ENCODE data around the gene FRMD4A. TPM values are rescaled to one million over a fixed set of nuclear protein-coding genes. Genes with fewer than 3 reads are reported as not detected.

Gene FRMD4A
- total and polyA plus RNA-seq, 2 of the 4 experiments (the other 2 are of a cell fraction), result 30.3 to 68.8 TPM

GRCh38 chr10:13671904-13672303, 658.8 kb downstream of the FRMD4A start:
- intact Hi-C loops (cut with micrococcal nuclease), result no loop called here
- H3K4me1 ChIP-seq (ENCODE audit: control insufficient read depth, insufficient read depth, low read length), result peaks cover 6% of the 10 kb centered on the region; the same call in 1 of the 2 replicates
- H4K20me1 ChIP-seq (ENCODE audit: insufficient read depth, low read length), result peaks cover 3% of the 10 kb centered on the region; the same call in 1 of the 2 replicates
- no peak overlapping the region for H3K56ac ChIP-seq (ENCODE audit: extremely low read depth, insufficient read depth, low read length)
- no peak overlapping the region for H2BK5ac ChIP-seq (ENCODE audit: low read depth, low read length, poor library complexity, severe bottlenecking)
- H3K79me1 ChIP-seq (ENCODE audit: low read depth in 1 of 2, low read length in 2 of 2), result peaks cover 14 to 67% of the 10 kb centered on the region in 2 experiments; a peak in 3 of 4 replicates
- H3K9me3 ChIP-seq (ENCODE audit: control insufficient read depth, insufficient read depth, low read length), result no peaks in the 10 kb centered on the region
- H4K5ac ChIP-seq (ENCODE audit: low read depth, low read length), result no peak overlapping the region; the same call in 1 of the 2 replicates
- no peak for ATAC-seq (ENCODE audit: low read depth)
- H3K4me2 ChIP-seq (ENCODE audit: low read depth, low read length), result no peak overlapping the region
- DNase-seq, result no peak
- no peak overlapping the region for H3K27ac ChIP-seq (ENCODE audit: insufficient read depth, low read length)
- dilution Hi-C loops (cut with HindIII; ENCODE audit: low sequenced_read_pairs, unreplicated experiment), result no loop called here
- H3K18ac ChIP-seq (ENCODE audit: low read depth, low read length), result no peak overlapping the region
- H3K23ac ChIP-seq (ENCODE audit: low read depth, low read length), result peak overlapping the region; percentile 6; the same call in 1 of the 2 replicates
- no peak overlapping the region for H2AFZ ChIP-seq (replicated peaks; ENCODE audit: low read length, poor library complexity)
- TF ChIP-seq ELK1 (IDR thresholded peaks at IDR 0.05; ENCODE audit: borderline replicate concordance, low read depth, low read length), result no peak
- no peak for TF ChIP-seq MXI1 (IDR thresholded peaks at IDR 0.05; ENCODE audit: borderline replicate concordance, low read depth, low read length)
- no peak for TF ChIP-seq SMC3 (IDR thresholded peaks at IDR 0.05; ENCODE audit: low read depth, low read length)
- TF ChIP-seq CHD1 (IDR thresholded peaks at IDR 0.05; ENCODE audit: low read depth, low read length), result no peak
- no peak for TF ChIP-seq RAD21 (IDR thresholded peaks at IDR 0.05; ENCODE audit: low read length)
- TF ChIP-seq POLR2A (IDR thresholded peaks at IDR 0.05; ENCODE audit: low read depth, low read length), result no peak
- no peak for TF ChIP-seq MAZ (IDR thresholded peaks at IDR 0.05; ENCODE audit: borderline replicate concordance, low read depth, low read length)
- TF ChIP-seq MAFK (IDR thresholded peaks at IDR 0.05; ENCODE audit: low read depth, low read length), result no peak
- no peak for TF ChIP-seq FOS (IDR thresholded peaks at IDR 0.05; ENCODE audit: low read depth, low read length)
- no peak for TF ChIP-seq CTCF (conservative IDR thresholded peaks at IDR 0.05; ENCODE audit: low read depth, low read length)
- no peak for TF ChIP-seq CEBPB (IDR thresholded peaks at IDR 0.05; ENCODE audit: low read depth, low read length)
- no peak for TF ChIP-seq NFE2L2 (IDR thresholded peaks at IDR 0.05; ENCODE audit: low read depth, low read length)
- TF ChIP-seq RFX5 (IDR thresholded peaks at IDR 0.05; ENCODE audit: low read depth, low read length), result no peak
- no peak for TF ChIP-seq RCOR1 (IDR thresholded peaks at IDR 0.05; ENCODE audit: insufficient replicate concordance, low read length)
- no peak for TF ChIP-seq BHLHE40 (IDR thresholded peaks at IDR 0.05; ENCODE audit: low read depth, low read length)
- no peak for TF ChIP-seq USF2 (IDR thresholded peaks at IDR 0.05; ENCODE audit: low read depth, low read length)
- peaks cover 44% of the 10 kb centered on the region for H3K36me3 ChIP-seq (ENCODE audit: control insufficient read depth, insufficient read depth, low read length)
- H2BK120ac ChIP-seq (ENCODE audit: low read depth, low read length), result no peak overlapping the region
- H3K4ac ChIP-seq (ENCODE audit: low read depth, low read length), result no peak overlapping the region
- H2AK9ac ChIP-seq (replicated peaks; ENCODE audit: low read depth, low read length, poor library complexity), result no peak overlapping the region
- H2AK5ac ChIP-seq (ENCODE audit: low read depth, low read length), result no peak overlapping the region; the same call in 1 of the 2 replicates
- WGBS, 2 experiments (ENCODE audit: extremely low coverage in 2 of 2, insufficient read length in 1 of 2), result 100% methylated on average over 1 of the region's 10 CpGs; no CpG with 5 or more reads in 1 of the 2 experiments
- no peak overlapping the region for H4K91ac ChIP-seq (ENCODE audit: insufficient read depth, low read depth, low read length)
- H3K27me3 ChIP-seq (ENCODE audit: control insufficient read depth, insufficient read depth, low read length), result no peaks in the 10 kb centered on the region
- no TSS peak for BruUV-seq (replicated peaks)
- ChIA-PET POLR2A (ENCODE audit: unreplicated experiment) (no interaction called here), CTCF (no interaction called here)
- H3K14ac ChIP-seq (replicated peaks; ENCODE audit: low read depth, low read length), result no peak overlapping the region
- no peak overlapping the region for H2BK20ac ChIP-seq (ENCODE audit: low read depth, low read length)
- no peak overlapping the region for H3K4me3 ChIP-seq (ENCODE audit: insufficient read depth, low read depth, low read length)
- peaks cover 18% of the 10 kb centered on the region for H3K9me1 ChIP-seq (ENCODE audit: insufficient read depth, low read length)
- H4K8ac ChIP-seq (ENCODE audit: low read depth in 2 of 2, low read length in 2 of 2), result no peak overlapping the region; a peak in 1 of 4 replicates
- in situ Hi-C loops (cut with MboI; ENCODE audit: low sequenced_read_pairs), result loop anchor here (25.0 kb wide), 1 partner anchor 415 kb away; no protein-coding TSS in a partner anchor
- no peak overlapping the region for H2BK15ac ChIP-seq (ENCODE audit: low read depth, low read length)
- no peak overlapping the region for H3K9ac ChIP-seq (ENCODE audit: low read depth, low read length)

All from IMR-90 (cell line).